ENCODE results near the gene GID8.

GID8 gene

DNA sequence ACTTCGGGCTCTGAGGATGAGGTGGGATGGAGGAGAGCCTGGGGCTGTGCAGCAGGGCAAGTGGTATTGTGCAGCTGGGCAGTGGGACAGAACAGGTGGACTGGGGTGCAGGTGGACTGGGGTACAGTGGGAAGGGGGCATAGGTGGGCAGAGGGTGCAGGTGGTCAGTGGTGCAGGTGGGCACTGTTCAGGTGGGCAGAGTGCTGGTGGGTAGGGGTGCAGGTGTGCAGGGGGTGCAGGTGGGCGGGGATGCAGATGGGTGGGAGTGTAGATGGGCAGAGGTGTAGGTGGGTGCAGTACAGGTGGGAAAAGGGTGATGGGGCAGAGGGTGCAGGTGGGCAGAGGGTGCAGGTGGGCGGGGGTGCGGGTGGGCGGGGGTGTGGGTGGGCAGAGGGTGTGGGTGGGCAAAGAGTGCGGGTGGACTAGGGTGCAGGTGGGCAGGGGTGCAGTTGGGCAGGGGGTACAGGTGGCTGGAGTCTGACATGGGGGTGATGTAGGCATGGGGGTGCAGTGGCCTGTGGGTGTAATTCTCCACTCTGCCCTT, 48.4 kb downstream of the GID8 start:
- DNase-seq (ENCODE audit: low read depth in 2 of 2) = no peak

DNA sequence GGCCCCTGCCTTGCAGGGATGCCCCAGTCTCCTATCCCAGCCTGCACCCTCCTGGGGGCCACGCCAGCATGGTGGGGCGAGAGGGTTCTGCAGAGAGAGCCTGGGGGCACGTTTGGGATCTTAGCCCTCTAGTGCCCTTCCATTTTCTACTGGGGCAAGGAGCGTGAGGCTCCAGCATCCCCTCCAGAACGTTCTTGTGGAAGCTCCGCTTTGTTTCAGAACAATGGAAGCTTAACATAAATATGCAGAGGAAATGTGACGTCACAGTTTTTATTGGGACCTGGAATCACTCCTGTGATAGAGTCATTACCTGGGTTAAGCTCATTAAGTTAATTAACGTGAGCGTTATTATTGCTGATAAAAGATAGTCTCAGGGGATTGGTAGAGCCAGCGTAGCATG, 49.2 kb downstream of the GID8 start:
- DNase-seq (ENCODE audit: low read depth in 2 of 2) = no peak

DNA sequence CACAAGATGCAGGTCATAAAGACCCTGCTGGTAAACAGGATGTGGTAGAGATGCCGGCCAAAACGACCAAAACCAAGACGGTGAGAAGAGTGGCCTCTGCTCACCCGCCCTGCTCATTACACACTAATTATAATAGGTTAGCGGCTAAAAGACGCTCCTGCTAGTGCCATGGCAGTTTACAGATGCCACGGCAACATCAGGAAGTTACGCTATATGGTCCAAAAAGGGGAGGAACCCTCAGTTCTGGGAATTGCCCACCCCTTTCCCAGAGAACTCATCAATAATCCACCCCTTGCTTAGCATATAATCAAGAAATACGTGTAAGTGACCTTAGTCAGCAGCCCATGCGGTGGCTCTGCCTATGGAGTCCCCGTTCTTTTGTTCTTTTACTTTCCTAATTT, 51.3 kb downstream of the GID8 start:
- no peak for DNase-seq (ENCODE audit: low read depth in 2 of 2)

DNA sequence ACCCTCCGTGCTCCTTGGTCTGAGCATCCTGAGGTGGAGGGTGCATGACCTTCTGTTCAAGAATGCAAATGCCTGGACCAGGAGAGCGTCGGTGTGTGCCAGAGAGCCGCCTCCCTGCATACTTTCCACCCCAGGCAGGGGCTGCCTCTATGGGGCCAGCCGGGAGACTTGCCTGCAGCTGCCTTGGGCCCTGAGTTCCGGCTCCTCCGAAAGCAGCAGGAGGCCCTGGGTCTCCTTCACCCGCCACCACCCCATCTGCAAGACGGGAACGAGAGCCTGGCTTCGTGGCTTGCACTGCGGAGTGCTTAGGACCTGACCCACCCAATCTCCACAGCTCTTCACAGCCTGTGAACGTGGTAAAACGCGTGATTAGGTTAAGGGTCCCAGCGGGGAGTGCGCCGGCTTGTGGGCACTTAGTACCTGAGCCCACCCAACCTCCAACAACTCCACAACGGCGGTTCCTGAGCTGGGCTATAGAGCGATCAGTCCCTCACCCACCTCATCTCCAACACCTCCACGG, 52.4 kb downstream of the GID8 start:
- DNase-seq (ENCODE audit: low read depth in 2 of 2) = no peak

DNA sequence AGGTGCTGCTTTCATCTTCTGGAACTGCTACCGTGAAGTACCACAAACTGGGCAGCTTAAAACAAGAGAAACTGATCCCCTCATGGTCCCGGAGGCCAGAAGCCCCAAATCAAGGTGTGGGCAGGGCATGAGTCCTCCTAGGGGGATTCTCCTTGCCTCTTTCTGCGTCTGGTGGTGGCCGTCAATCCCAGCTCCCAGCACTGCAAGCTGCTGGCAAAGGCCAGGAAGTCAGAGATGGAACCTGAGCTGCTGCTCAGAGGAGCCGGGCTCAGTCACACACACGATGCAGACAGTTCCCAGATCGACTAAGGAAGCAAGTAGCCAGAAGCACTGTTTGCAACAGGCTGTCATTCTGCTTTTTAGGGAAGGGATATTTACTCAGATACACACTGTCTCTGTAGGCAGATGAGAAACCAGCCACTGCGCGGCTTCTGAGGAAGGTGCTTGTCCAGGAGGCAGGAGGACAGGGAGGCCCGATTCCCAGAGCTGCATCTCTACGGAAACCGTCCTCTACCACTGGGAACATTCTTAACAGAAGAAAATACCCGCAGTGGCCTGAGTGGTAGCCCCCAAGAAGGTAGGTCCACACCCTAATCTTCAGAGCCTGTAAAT, 53.4 kb downstream of the GID8 start:
- no peak for DNase-seq (ENCODE audit: low read depth in 2 of 2)

DNA sequence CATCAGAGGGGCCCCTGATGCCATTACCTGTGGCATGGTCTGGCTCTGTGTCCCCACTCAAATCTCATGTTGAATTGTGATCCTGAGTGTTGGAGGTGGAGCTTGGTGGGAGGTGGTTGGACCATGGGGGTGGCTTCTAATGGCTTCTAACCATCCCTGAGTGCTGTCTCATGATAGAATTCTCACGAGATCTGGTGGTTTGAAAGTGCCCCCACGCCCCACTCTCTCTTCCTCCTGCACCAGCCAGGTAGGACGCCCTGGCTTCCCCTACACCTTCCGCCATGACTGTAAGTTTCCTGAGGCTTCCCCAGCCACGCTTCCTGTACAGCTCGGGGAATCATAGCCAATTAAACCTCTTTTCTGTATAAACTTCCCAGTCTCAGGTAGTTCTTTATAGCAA, 53.9 kb downstream of the GID8 start:
- no peak for DNase-seq (ENCODE audit: low read depth in 2 of 2)

DNA sequence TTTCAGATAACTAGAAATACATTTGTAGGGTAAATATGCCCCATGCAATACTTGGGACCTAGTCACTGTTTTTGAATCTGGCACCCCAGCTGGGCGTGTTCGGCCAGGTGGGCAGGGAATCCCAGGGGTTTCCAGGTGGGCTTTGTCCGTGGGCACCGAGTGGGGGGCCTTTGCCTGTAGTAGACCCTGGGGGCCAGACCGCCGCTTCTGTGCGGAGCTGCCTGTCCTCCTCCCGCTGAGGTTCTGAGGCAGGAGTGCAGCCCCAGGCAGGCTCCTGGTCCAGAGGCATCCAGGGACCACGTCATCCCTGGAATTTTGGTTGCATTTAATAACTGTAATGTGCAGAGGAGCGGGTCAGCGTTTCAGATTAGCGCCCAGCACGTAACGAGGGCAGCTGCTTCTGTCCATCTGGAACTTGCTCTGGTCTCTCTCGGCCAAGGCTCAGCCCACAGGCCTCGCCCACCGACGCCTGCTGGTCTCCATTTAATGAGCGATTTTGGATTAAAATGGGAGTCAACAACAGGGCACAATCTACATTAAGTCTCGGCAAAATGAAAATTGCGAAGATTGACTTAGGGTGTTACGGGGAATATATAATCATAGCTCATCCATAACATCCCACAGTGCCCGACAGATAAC, 56.0 kb downstream of the GID8 start:
- no peak for DNase-seq (ENCODE audit: low read depth in 2 of 2)

DNA sequence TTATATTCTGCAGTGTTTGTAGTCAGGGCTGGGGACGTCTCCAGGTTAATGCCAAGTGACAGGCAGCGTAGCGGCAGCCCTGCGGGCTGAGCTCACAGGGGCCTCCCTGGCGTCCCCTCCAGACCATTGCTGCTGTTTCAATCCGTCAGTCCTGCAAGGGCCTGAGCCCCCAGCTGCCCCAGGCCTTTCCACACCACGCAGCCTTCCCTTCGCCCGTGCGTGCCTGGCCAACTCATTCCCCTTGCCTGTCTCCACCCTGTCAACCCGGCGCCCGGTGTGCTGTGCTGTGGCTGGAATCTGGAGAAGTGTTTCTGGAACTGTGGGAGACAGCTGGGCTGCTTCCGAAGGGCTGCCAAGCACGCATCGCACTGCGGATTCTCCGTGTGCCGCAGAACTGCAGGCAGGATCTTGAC, 56.9 kb downstream of the GID8 start:
- no peak for DNase-seq (ENCODE audit: low read depth in 2 of 2)

DNA sequence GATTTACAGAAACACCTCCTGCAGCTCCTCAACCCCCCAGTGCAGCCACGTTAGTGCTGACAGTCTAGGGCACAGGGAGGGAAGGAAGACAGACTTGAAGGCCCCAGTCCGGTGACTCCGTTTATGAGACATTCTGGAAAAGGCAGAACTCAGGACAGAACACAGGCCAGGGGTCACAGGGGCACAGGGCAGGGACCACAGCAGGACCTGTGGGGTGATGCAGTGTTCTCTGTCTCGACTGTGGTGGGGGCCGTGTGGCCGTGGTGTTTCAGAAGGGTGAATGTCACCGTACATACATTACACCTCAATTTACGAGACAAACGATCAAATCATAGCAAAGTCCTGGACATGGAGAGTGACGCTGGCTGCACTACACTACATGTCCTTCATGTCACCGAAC, 57.5 kb downstream of the GID8 start:
- no peak for DNase-seq (ENCODE audit: low read depth in 2 of 2)

DNA sequence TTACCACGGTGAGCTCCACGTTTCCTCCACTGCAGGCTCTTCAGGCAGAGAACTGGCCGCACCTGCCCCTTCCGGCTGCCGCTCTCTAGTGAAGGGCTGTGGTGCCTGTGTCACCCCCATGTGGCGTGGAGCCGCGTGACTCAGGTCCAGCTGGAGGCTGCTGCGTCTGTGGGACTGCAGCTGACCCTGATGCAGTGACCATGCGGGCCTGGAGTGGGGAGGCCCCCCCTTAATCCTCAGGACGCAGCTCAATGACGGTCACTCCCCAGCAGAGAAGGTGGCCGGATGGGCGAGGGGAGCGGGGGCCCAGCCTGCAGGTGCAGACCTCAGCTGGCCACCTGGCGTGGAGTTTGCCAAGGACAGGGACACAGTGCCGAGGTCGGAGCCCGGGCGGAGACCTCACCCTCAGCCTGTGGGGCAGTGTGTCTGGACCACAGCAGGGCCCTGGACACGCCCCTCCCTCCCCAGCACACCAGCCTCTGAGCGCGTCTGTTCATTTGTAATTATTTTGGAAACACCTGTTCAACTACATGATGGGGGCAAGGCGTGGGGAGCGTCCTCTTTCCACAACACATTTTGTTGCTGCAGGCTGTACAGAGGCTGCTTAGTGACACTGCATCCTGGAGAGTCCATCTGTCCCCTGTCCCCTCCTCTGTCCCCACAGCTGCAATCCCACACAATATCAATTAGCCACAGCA, 58.1 kb downstream of the GID8 start:
- DNase-seq (ENCODE audit: low read depth in 2 of 2) = no peak

DNA sequence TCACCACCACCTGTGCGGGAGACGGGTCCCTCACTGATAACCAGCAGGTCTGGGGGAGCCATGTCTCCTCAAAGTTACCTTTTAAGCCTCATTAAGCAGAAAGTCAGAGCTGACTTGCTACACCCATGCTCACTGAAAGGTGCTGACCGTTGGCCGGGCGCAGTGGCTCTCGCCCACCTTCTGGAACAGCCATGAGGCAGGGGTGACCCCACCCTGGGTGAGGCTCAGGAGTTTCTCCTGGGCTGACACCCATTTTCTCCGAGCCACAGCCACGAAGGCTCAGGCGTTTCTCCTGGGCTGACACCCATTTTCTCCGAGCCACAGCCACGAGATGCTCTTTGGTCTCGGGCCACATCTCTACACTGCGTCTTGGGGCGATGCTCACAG, 58.6 kb downstream of the GID8 start:
- DNase-seq (ENCODE audit: low read depth in 2 of 2) = no peak

DNA sequence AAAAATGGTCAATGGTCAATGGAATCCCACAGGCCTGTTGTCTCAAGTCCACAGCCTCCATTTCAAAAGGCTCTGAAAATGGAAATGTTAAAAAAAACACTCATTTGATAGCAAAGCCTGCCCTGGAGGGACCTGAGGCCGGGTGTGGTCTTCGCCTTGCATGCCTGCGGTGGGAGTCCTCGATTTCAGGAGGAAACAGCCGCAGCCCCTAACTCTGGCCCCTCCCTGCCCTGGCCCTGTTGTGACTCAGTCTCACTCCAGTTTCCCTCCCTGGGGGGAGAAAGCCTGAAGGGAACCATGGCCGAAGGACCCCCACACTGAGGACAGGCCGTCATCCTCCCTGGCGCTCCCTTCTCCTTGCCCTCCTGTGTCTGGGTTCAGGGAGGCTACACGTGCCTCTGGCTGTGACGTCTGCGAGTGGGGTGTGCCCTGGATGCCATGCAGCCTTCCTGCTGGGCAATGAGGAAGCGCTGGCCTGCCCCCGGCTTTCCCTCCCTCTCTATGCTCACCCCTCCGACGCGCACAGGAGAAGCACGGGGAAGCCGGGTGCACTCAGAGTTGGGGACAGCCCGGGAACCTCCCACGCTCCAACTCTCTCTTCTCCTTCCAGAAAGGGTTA, 59.6 kb downstream of the GID8 start:
- DNase-seq (ENCODE audit: low read depth in 2 of 2) = no peak

Data from fibroblast of skin of left biceps (primary cell).